HG03457 (cell line): ENCODE measurements around the gene CBY3.
"Not testable (repeated sequence)": the region's sequence is repeated elsewhere in the genome, so short reads cannot be mapped to it uniquely, and the experiment has no call there.

Experiments used
- ATAC-seq: cut with Tn5 transposase; IDR thresholded peaks from one replicate; pipeline ENCODE4 v1.9.1; 2021; ENCODE audit warnings: moderate number of reproducible peaks; ENCODE audit not compliant: unreplicated experiment

The CBY3 gene

DNA sequence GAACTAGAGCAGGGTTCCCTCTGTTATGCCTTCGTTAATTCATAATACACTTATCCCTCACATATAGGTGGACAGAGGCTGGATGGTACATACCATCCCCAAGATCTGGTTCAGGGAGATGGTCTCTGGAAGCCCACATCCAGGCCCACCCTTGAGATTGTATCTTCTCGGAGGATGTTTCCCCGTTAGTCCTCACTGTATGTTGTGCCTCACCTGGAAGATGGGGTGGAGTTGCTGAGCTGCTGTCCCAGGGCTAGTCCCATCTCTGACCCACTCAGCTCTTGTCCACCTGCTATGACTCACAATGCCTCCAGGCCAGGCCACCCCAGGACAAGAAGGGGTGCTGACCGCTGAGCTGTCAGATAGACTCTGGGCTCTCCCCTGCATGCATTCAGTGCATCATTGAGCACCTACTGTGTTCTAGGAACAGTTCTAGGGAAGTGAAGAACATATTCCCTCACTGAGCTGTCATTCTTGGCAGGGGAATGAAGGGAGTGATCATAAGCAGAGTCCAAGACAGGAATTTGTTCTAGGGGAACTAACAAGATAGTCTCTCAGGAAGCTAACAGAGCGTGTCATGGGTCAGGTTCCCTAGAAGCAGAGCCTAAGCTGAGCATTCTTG, at the start of gene CBY3:
Gene CBY3 (minus strand): TSS at position 255 of the 622 bp plus-strand sequence. CDS start 116 bp downstream, at position 139.
- no peak for ATAC-seq

- no peak for ATAC-seq
Measured at GRCh38 chr5:179730356-179730755, 49.5 kb upstream of the CBY3 start.

DNA sequence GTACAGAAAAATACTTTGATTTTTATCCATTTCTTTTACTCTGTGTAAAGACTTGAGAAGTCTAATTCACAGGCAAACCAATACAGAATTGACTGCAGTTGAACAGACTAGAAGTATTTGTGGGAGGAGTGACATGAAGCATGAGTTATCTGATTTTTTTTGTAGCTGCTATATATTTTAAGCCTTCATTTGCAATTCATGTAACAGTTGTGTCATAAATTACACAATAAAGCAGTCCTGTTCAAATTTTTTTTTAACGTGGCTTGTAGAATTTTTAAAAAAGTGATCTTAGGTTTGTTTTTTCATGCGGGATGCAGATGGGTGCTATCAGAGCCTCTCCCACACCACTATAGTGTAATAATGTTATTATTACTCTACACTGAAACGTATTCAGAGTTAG, 48.9 kb upstream of the CBY3 start:
- no peak for ATAC-seq

- ATAC-seq, result no peak
Measured at GRCh38 chr5:179729303-179729702, 48.5 kb upstream of the CBY3 start.

- ATAC-seq, result no peak
Measured at GRCh38 chr5:179727106-179727505, 46.3 kb upstream of the CBY3 start.

DNA sequence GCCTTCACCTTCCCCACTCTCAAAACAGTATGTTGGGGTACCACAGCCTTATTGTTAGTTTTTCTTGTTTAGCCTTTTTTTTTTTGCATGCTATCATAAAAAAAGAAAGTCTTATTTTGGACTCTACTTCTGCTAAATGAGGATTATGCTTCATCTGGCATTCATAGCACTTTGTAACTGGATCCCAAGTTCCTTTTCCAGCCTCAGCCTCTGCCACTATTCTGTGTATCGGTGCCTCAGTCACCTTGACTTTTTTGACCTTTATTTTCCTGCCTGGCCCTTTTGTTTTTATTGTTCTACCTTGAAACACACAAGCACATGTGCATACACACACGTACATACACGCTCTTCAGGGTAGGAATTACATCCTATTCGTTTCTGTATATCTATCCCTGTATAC, 43.3 kb upstream of the CBY3 start:
- ATAC-seq, result no peak

DNA sequence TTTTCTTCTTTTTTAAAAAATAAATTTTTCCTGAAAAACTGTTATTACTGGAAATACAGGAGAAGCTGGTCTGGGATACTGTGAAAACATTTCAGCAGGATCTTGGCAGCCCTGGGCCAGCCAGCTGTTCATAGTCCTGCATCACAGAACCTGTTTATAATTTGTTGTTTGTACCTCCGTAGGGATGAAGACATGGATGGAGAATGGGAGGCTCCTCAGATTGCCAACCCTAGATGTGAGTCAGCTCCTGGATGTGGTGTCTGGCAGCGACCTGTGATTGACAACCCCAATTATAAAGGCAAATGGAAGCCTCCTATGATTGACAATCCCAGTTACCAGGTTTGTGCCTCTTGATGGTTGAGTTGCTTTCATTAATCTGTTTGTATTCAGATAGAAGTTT, 39.4 kb upstream of the CBY3 start:
- ATAC-seq, result no peak

DNA sequence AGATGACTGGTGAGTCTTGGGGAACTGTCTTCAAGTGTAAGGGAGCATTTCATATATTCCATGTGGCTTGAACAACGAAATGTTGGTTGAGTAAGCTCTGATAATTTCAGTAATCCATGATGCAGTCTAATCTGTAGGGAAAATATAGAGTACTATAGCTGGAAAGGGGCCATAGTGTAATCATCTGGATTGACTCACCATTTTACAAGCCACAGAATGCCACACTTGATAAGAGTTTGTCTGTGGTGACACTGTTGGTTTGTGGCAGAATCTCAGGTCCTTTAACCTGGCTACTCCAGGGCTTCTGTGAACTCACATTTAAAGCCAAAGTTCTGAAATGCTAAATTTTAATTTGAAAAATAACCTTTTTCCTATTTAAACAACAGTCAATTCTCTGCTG, 35.5 kb upstream of the CBY3 start:
- no peak for ATAC-seq

DNA sequence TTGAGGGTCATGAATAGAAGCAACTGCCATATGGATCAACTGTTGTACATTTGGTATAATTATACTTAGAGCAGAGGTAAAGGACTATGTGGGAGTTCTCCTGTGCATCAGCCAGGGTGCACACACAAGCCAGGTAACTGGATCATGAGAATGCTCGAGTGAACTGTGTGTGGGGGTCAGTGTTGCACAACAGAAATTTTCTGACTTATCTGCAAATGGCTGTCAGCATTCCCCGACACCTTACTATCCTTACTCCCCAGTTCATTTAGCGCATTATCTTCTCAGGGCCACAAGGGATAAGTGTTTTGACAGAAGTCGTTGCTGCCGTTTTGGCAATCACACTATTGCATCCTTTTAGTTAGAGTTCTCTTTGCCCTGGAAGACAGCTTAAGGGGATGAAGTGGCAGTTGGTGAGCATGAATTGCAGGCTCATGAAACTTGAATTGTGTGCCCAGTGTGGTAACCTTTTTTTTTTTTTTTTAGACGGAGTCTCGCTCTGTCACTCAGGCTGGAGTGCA, 19.6 kb upstream of the CBY3 start:
- no peak for ATAC-seq

DNA sequence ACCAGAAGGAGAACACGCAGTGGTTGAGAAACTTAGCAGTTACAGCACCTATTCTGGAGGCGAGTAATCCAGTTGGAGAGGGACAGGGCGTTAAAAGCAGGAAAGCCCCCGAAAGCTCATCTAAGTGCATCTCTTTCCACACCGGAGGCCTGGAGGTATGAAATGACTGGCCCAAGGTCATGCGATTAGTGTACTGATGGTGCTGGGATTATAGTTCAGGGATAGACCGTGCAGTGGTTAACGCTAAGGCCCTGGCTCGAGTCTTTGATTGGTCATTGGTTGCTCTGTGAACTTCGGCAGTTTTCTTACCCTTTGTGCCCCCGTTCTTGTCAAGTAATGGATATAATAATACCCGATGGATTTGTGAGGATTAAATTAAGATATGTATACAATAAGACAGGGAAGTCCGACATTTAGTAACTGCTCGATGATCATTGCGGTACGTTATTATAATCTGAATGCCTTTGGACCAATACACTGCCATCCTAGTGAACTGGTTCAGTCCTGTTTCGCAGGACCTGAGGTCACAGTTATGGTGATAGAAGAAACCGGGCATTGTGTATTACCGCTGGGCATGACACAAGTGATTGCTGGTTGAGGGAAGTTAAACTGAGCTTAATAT, 18.9 kb upstream of the CBY3 start:
- ATAC-seq, result no peak

- ATAC-seq, result no peak
Measured at GRCh38 chr5:179698935-179699615, 18.2 kb upstream of the CBY3 start, which contains the start of gene CANX. TSS of gene CANX (plus strand) at chr5:179698967. CDS start at chr5:179705682, 6,715 bp downstream.

DNA sequence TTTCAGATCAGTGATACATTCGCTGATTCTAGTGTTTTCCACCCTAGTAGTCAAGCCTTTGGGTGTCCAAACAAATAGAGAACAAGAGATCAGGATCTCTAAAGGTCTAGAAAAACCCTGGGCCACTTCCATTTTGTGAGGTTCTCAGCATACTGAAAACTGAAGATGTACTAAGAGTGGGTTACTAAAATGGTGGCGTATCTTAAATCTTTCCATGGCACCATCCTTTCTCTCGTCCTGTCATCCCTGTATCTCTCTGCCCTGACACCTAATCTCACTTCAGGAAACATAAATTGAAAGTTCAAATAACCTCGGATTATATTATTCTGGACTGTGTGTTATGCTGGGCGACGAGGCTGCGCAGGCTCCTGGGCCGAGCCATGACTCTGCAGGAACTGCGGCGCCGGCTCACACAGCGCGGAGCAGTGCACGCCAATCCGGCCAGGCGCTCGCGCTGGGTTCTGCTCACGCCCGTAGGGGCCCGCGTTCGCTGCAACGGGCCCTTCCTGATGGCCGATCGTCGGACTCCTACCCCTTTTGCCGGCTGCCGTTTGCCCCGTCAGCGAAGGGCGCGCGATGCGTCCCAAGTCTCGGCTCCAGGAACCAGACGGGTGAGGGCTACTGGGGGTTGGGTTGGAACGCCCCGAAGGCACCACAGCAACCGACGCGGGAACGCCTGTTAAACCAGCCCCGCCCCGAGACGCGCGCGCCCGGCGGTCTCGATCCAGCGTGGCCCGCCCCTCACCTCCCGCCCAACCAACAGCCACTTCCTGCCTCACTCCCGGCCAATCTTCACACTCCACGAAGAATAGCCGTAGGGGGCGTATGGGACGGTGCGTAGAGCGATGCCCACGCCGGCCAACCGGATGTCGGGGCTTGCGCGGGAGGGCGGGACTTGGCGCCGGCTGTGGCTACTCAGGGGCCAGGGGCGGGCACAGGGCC, 17.4 kb upstream of the CBY3 start:
- ATAC-seq, result peak; percentile 80

GRCh38 chr5:179697543-179697942, 16.7 kb upstream of the CBY3 start:
- ATAC-seq, result not testable (repeated sequence)

GRCh38 chr5:179697108-179697507, 16.3 kb upstream of the CBY3 start:
- no peak for ATAC-seq

- no peak for ATAC-seq
Measured at GRCh38 chr5:179696603-179697002, 15.8 kb upstream of the CBY3 start.

DNA sequence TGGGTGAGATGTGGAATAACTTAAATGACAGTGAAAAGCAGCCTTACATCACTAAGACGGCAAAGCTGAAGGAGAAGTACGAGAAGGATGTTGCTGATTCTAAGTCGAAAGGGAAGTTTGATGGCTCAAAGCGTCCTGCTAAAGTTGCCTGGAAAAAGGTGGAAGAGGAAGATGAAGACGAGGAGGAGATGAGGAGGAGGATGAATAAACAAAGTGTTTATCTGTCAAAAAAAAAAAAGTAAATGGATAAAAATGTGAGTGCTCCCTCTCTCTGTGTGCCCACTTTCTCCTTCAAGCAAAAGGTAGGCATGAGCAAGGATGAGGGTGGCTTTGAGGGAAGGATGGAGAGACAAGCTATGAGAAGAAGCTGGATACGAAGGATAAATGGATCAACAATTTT, 13.7 kb upstream of the CBY3 start:
- ATAC-seq, result no peak

GRCh38 chr5:179689212-179689611, 8.4 kb upstream of the CBY3 start:
- ATAC-seq, result not testable (repeated sequence)

DNA sequence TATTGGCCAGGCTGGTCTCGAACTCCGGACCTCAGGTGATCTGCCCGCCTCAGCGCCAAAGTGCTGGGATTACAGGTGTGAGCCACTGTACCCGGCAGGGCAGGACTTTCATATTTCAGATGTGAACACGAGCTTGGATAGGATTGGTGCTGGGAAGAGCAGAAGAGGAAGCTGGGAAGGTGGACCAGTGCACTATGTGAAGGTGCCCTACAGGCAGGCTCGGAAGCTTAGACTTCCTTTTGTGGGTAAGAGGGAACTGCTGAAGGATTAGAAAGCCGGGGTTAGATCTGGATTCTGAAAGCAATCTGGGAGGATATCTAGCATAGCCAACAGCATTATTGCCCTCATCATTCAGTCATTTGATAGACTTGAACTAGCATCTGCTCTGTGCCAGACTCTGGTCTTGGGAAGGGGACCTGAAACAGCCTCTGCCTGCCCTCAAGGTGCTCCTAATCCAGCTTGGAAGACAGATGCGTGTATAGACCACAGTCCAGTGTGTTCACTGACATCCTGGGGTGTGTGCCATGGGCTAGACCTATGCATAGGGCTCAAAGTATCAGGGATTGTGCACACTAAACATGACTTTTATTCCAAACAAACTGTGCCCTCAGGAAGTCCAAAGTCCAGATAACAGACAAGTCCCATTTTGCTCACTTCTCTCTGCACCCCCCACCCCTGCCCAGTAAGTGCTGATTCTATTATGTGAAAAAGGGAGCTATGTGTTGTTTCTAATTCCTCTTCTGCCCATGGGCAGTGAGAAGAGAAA, 637 bp downstream of the CBY3 start:
- ATAC-seq, result no peak

DNA sequence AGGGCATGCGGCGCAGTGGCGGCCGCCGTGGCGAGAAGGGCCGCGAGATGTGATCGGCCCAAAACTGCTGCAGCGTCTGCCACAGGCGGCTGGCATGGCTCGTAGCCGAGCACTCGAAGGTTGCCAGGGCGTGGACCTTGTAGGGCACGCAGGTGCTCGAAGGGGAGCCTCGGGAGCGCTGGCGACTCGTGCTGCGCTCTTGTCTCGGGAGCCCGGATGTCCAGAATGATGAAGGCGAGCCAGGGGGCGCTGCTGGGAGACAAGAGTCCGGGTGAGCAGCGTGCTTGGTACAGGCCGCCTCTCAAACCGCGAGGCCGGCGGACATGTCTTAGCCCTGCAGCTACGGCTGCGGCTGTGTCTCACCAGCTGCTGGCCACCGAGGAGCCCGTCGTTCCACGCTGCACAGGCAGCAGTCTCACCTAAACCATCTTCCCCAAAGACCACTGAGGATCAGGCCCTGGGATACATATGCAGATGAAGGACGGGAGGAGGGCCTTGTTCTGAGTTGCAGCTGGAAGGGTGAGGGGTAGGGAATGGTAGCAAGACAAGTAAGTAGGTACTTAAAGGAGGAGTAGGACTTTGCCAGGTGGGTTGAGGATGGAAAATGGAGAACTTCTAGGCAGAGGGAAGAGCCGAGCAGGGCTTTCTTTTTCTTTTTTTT, 1.7 kb downstream of the CBY3 start:
- ATAC-seq, result peak; percentile 19
